Astrocyte (in vitro differentiated cells and primary cell): ENCODE data around the gene CREG2. TPM values are rescaled to one million over a fixed set of nuclear protein-coding genes. Genes with fewer than 3 reads are reported as not detected.
A peak's percentile ranks its signal among the peaks of the same experiment; 100 is the strongest.

ENCODE experiments used
- DNase-seq: peaks from one replicate; pipeline ENCODE4 v3.0.0-alpha.2; 2010; ENCODE audit warnings: low read depth
- FAIRE-seq: peaks from 2 replicates; lab custom pipeline; 2011; peaks lifted over from hg19 to GRCh38; lab: Jason Lieb, UNC
- H2AFZ ChIP-seq: 2 replicates; pipeline ENCODE4 v1.6.0; 2012; ENCODE audit warnings: low read depth, low read length, inconsistent platforms
- H3K27ac ChIP-seq: 2 replicates; pipeline ENCODE4 v1.5.1; 2011; ENCODE audit warnings: low read depth, low read length, inconsistent platforms
- H3K27me3 ChIP-seq: 2 replicates; pipeline ENCODE4 v1.6.0; 2011; ENCODE audit warnings: low read length, inconsistent platforms; ENCODE audit not compliant: insufficient read depth
- H3K36me3 ChIP-seq: 2 replicates; pipeline ENCODE4 v1.5.1; 2011; ENCODE audit warnings: low read length, inconsistent platforms; ENCODE audit not compliant: insufficient read depth
- H3K4me1 ChIP-seq: 2 replicates; pipeline ENCODE4 v1.5.1; 2011; ENCODE audit warnings: low read length, inconsistent platforms; ENCODE audit not compliant: insufficient read depth
- H3K4me2 ChIP-seq: 2 replicates; pipeline ENCODE4 v1.6.0; 2012; ENCODE audit warnings: low read length, inconsistent platforms
- H3K4me3 ChIP-seq: 2 replicates; pipeline ENCODE4 v1.5.1; 2011; ENCODE audit warnings: low read depth, mild to moderate bottlenecking, low read length, inconsistent platforms; ENCODE audit not compliant: insufficient read depth
- H3K79me2 ChIP-seq: 2 replicates; pipeline ENCODE4 v1.6.0; 2012; ENCODE audit warnings: mild to moderate bottlenecking, low read length, inconsistent platforms; ENCODE audit not compliant: insufficient read depth
- H3K9ac ChIP-seq: 2 replicates; pipeline ENCODE4 v1.6.0; 2012; ENCODE audit warnings: mild to moderate bottlenecking, low read length, inconsistent platforms
- H3K9me3 ChIP-seq: 2 replicates; pipeline ENCODE4 v1.5.1; 2012; ENCODE audit warnings: low read depth, mild to moderate bottlenecking, low read length, inconsistent platforms; ENCODE audit not compliant: insufficient read depth
- H4K20me1 ChIP-seq: 2 replicates; pipeline ENCODE4 v1.6.0; 2012; ENCODE audit warnings: low read length, inconsistent platforms; ENCODE audit not compliant: insufficient read depth
- H3K27ac Mint-ChIP-seq: one replicate; pipeline ENCODE4 v1.8.0; 2021; ENCODE audit warnings: mild to moderate bottlenecking, mixed read lengths; ENCODE audit not compliant: unreplicated experiment
- H3K27me3 Mint-ChIP-seq: one replicate; pipeline ENCODE4 v1.8.0; 2021; ENCODE audit warnings: low read depth, mixed read lengths; ENCODE audit not compliant: unreplicated experiment
- H3K36me3 Mint-ChIP-seq: one replicate; pipeline ENCODE4 v1.8.0; 2021; ENCODE audit warnings: low read depth, mixed read lengths; ENCODE audit not compliant: unreplicated experiment
- H3K4me1 Mint-ChIP-seq: one replicate; pipeline ENCODE4 v1.8.0; 2021; ENCODE audit warnings: low read depth, mixed read lengths; ENCODE audit not compliant: unreplicated experiment
- H3K4me3 Mint-ChIP-seq: one replicate; pipeline ENCODE4 v1.8.0; 2021; ENCODE audit warnings: mild to moderate bottlenecking, moderate library complexity, mixed read lengths; ENCODE audit not compliant: unreplicated experiment
- H3K9me3 Mint-ChIP-seq: one replicate; pipeline ENCODE4 v1.8.0; 2021; ENCODE audit warnings: mild to moderate bottlenecking, mixed read lengths; ENCODE audit not compliant: unreplicated experiment
- EZH2 ChIP-seq: IDR thresholded peaks from 2 replicates; pipeline ENCODE4 v1.6.1; 2012; ENCODE audit warnings: mild to moderate bottlenecking, low read length, inconsistent platforms; ENCODE audit not compliant: insufficient read depth
- total RNA-seq: library from RNA; stranded (reverse); gene quantifications from 2 replicates; pipeline ENCODE4 v1.2.1, GENCODE V29; 2021
- TF ChIP-seq, protein P1 (sequence below): IDR thresholded peaks from 2 replicates; pipeline ENCODE4 v1.5.1; 2011; ENCODE audit warnings: low read depth, mild to moderate bottlenecking, inconsistent platforms, low read length, moderate library complexity; ENCODE audit not compliant: insufficient read depth

The CREG2 gene
- total RNA-seq, 1 donor from 2014 or later: 0.11 TPM

DNA sequence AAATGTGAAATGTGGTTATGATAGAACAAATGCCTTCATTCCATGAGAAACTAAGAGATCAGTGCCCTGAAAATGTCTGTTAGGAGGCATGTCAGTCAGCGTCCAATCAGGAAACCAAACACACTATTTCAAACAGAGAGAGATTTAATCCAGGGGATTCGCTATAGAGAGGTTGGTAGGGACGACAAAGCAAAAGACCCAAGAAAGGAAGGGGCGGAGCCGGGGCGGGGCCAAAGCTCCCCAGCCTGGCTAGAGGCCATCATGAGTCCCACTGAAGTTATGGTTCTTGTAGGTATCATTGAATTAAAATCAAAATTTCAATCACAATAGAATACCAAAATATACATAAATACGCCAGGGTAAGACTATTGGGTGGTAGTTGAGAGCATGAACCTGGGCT is 45.9 kb downstream of the CREG2 start:
- Mint-ChIP-seq H3K27me3 (peaks cover 13% of the 10 kb centered on the region), H3K4me3 (no peak overlapping the region), H3K4me1 (peaks cover 7% of the 10 kb centered on the region), H3K36me3 (no peaks in the 10 kb centered on the region), H3K27ac (no peak overlapping the region), H3K9me3 (no peaks in the 10 kb centered on the region)
- Histone ChIP-seq H3K9me3 (no peaks in the 10 kb centered on the region), H3K4me1 (peaks cover 9% of the 10 kb centered on the region), H4K20me1 (no peaks in the 10 kb centered on the region), H3K9ac (no peak overlapping the region), H3K27me3 (no peaks in the 10 kb centered on the region), H3K36me3 (no peaks in the 10 kb centered on the region), H3K4me3 (no peak overlapping the region), H3K27ac (no peak overlapping the region), H2AFZ (no peak overlapping the region), H3K79me2 (no peaks in the 10 kb centered on the region), H3K4me2 (no peak overlapping the region)
- no peak for TF ChIP-seq EZH2
- TF ChIP-seq, protein P1, sequence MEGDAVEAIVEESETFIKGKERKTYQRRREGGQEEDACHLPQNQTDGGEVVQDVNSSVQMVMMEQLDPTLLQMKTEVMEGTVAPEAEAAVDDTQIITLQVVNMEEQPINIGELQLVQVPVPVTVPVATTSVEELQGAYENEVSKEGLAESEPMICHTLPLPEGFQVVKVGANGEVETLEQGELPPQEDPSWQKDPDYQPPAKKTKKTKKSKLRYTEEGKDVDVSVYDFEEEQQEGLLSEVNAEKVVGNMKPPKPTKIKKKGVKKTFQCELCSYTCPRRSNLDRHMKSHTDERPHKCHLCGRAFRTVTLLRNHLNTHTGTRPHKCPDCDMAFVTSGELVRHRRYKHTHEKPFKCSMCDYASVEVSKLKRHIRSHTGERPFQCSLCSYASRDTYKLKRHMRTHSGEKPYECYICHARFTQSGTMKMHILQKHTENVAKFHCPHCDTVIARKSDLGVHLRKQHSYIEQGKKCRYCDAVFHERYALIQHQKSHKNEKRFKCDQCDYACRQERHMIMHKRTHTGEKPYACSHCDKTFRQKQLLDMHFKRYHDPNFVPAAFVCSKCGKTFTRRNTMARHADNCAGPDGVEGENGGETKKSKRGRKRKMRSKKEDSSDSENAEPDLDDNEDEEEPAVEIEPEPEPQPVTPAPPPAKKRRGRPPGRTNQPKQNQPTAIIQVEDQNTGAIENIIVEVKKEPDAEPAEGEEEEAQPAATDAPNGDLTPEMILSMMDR: no peak
- DNase-seq: no peak
- no peak for FAIRE-seq

DNA sequence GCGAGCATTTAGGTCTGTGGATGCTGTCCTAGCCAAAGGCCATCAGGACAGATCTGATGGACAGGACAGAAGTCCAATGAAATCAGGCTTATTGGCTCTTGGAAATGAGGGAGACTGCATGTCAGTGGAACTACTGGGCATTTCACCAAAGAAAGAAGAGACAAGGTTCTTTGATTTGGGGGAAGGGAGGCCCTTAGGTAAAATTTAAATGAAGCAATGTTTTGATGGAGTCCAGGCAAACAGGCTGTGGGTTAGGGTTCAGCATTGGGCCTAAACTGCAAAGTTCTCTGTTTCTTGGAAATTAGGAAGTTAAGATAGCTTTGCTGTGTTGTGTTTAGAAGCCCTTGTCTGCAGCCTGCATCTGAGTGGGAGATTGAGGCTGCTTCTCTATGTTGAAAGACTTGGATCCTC is 47.2 kb downstream of the CREG2 start:
- Histone ChIP-seq H3K27me3 (no peaks in the 10 kb centered on the region), H2AFZ (no peak overlapping the region), H3K4me2 (no peak overlapping the region), H3K79me2 (no peaks in the 10 kb centered on the region), H3K27ac (no peak overlapping the region), H3K36me3 (no peaks in the 10 kb centered on the region), H3K9ac (no peak overlapping the region), H3K9me3 (no peaks in the 10 kb centered on the region), H3K4me1 (peaks cover 9% of the 10 kb centered on the region), H3K4me3 (no peak overlapping the region), H4K20me1 (no peaks in the 10 kb centered on the region)
- peak; percentile 22 for DNase-seq
- Mint-ChIP-seq H3K36me3 (no peaks in the 10 kb centered on the region), H3K4me3 (no peak overlapping the region), H3K27ac (no peak overlapping the region), H3K27me3 (peaks cover 13% of the 10 kb centered on the region), H3K9me3 (no peaks in the 10 kb centered on the region), H3K4me1 (peaks cover 7% of the 10 kb centered on the region)
- no peak for TF ChIP-seq EZH2
- TF ChIP-seq, protein P1: no peak
- no peak for FAIRE-seq

DNA sequence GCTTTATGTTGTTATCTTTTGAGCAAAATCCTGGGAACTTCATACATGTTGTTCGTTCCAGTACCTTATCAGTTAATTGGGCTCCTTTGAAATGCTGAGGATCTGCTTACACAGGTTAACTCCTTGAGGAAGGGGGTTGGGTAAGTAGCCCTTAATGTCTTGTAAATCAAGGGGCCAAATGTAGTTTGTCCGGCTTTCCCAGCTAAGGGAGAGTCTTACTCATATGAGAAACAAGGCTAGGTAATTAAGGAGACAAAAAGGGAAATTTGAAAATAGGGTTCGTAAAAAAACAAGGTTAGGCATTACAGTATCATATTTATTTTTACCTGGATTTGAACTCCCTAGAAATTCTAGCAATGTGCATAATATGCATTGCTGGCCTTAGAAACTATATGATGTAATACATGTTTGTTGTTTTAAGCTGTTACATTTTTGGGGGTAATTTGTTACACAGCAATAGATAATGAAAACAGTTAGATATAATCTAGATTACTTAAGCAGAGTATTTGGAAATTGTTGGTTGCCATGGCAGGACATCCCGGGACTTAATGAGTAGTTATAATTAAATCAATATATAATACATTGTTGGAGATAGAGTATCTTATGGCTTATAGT is 47.9 kb downstream of the CREG2 start:
- no peaks in the 10 kb centered on the region for H4K20me1 ChIP-seq
- FAIRE-seq (no peak), DNase-seq (no peak)
- no peaks in the 10 kb centered on the region for H3K36me3 ChIP-seq
- no peak overlapping the region for H3K4me3 ChIP-seq
- no peak overlapping the region for H3K9ac ChIP-seq
- H3K9me3 ChIP-seq: no peaks in the 10 kb centered on the region
- H3K4me2 ChIP-seq: no peak overlapping the region
- Mint-ChIP-seq H3K36me3 (no peaks in the 10 kb centered on the region), H3K9me3 (no peaks in the 10 kb centered on the region), H3K27me3 (peaks cover 12% of the 10 kb centered on the region), H3K27ac (no peak overlapping the region), H3K4me1 (peaks cover 7% of the 10 kb centered on the region), H3K4me3 (no peak overlapping the region)
- no peak overlapping the region for H3K27ac ChIP-seq
- H2AFZ ChIP-seq: no peak overlapping the region
- H3K27me3 ChIP-seq: no peaks in the 10 kb centered on the region
- H3K4me1 ChIP-seq: peaks cover 9% of the 10 kb centered on the region
- TF ChIP-seq, protein P1: no peak
- no peak for TF ChIP-seq EZH2
- H3K79me2 ChIP-seq: no peaks in the 10 kb centered on the region
